ENCODE measurements around the gene CLDND2. TPM values are rescaled to one million over a fixed set of nuclear protein-coding genes. Genes with fewer than 3 reads are reported as not detected.
A peak's percentile ranks its signal among the peaks of the same experiment; 100 is the strongest.

CLDND2 gene
- total RNA-seq, 1 donor: not detected

GRCh38 chr19:51356159-51356801 lies 12.5 kb downstream of the CLDND2 start:
- no peak overlapping the region for H2AFZ ChIP-seq (ENCODE audit: low read length)
- peaks cover 28% of the 10 kb centered on the region for H3K79me2 ChIP-seq (ENCODE audit: insufficient read depth, low read length)
- H3K4me1 ChIP-seq (ENCODE audit: insufficient read depth, low read length): peaks cover 12% of the 10 kb centered on the region
- H3K4me3 ChIP-seq (ENCODE audit: insufficient read depth, low read length): no peak overlapping the region
- no peaks in the 10 kb centered on the region for H3K9me3 ChIP-seq (ENCODE audit: low read depth, low read length)
- H3K27ac ChIP-seq (ENCODE audit: low read depth, low read length): no peak overlapping the region
- peaks cover 15% of the 10 kb centered on the region for H3K36me3 ChIP-seq (ENCODE audit: insufficient read depth, low read length)
- H3K27me3 ChIP-seq (ENCODE audit: insufficient read depth, low read length): no peaks in the 10 kb centered on the region
- peak; percentile 30 for DNase-seq (ENCODE audit: insufficient read length, low spot score, missing footprints)
- peaks cover 14% of the 10 kb centered on the region for H4K20me1 ChIP-seq (ENCODE audit: insufficient read depth, low read length)
- TF ChIP-seq, protein P1, sequence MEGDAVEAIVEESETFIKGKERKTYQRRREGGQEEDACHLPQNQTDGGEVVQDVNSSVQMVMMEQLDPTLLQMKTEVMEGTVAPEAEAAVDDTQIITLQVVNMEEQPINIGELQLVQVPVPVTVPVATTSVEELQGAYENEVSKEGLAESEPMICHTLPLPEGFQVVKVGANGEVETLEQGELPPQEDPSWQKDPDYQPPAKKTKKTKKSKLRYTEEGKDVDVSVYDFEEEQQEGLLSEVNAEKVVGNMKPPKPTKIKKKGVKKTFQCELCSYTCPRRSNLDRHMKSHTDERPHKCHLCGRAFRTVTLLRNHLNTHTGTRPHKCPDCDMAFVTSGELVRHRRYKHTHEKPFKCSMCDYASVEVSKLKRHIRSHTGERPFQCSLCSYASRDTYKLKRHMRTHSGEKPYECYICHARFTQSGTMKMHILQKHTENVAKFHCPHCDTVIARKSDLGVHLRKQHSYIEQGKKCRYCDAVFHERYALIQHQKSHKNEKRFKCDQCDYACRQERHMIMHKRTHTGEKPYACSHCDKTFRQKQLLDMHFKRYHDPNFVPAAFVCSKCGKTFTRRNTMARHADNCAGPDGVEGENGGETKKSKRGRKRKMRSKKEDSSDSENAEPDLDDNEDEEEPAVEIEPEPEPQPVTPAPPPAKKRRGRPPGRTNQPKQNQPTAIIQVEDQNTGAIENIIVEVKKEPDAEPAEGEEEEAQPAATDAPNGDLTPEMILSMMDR (IDR thresholded peaks at IDR 0.05; ENCODE audit: extremely low read depth, low read depth, low read length): no peak
- H3K4me2 ChIP-seq (ENCODE audit: insufficient read depth, low read length): no peak overlapping the region

DNA sequence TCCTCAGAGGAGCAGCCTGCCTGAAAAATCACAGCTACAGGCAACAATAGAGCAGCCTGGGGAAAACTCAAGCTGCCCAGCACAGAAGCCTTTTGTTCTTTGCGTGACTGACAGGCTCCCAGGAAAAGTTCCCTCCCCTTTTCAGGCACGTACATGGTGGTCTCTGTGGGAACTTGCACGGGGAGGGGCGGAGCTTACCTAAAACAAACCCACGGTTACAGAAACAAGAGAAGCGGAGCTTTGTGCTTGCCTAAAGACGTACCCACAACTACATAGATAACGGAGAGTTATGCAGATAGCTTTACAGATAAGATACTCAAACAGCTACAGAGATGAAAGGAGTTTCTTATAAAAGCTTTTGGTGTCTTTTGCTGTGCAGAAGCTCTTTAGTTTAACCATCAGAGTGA lies 14.1 kb downstream of the CLDND2 start:
- DNase-seq (ENCODE audit: insufficient read length, low spot score, missing footprints): no peak
- Histone ChIP-seq H3K27ac (ENCODE audit: low read depth, low read length) (no peak overlapping the region), H3K4me1 (ENCODE audit: insufficient read depth, low read length) (peaks cover 14% of the 10 kb centered on the region), H3K4me2 (ENCODE audit: insufficient read depth, low read length) (no peak overlapping the region), H3K27me3 (ENCODE audit: insufficient read depth, low read length) (no peaks in the 10 kb centered on the region), H4K20me1 (ENCODE audit: insufficient read depth, low read length) (peaks cover 14% of the 10 kb centered on the region), H3K36me3 (ENCODE audit: insufficient read depth, low read length) (peaks cover 20% of the 10 kb centered on the region), H3K9me3 (ENCODE audit: low read depth, low read length) (no peaks in the 10 kb centered on the region), H3K4me3 (ENCODE audit: insufficient read depth, low read length) (no peak overlapping the region), H3K79me2 (ENCODE audit: insufficient read depth, low read length) (peaks cover 22% of the 10 kb centered on the region), H2AFZ (ENCODE audit: low read length) (no peak overlapping the region)
- TF ChIP-seq, protein P1 (IDR thresholded peaks at IDR 0.05; ENCODE audit: extremely low read depth, low read depth, low read length): no peak

GRCh38 chr19:51354103-51354741 lies 14.6 kb downstream of the CLDND2 start:
- H3K4me1 ChIP-seq (ENCODE audit: insufficient read depth, low read length): peaks cover 9% of the 10 kb centered on the region
- H3K4me2 ChIP-seq (ENCODE audit: insufficient read depth, low read length): no peak overlapping the region
- no peaks in the 10 kb centered on the region for H3K27me3 ChIP-seq (ENCODE audit: insufficient read depth, low read length)
- no peak overlapping the region for H3K4me3 ChIP-seq (ENCODE audit: insufficient read depth, low read length)
- H4K20me1 ChIP-seq (ENCODE audit: insufficient read depth, low read length): peaks cover 14% of the 10 kb centered on the region
- H3K27ac ChIP-seq (ENCODE audit: low read depth, low read length): no peak overlapping the region
- TF ChIP-seq, protein P1 (IDR thresholded peaks at IDR 0.05; ENCODE audit: extremely low read depth, low read depth, low read length): no peak
- peaks cover 22% of the 10 kb centered on the region for H3K79me2 ChIP-seq (ENCODE audit: insufficient read depth, low read length)
- peak; percentile 19 for DNase-seq (ENCODE audit: insufficient read length, low spot score, missing footprints)
- H3K9me3 ChIP-seq (ENCODE audit: low read depth, low read length): no peaks in the 10 kb centered on the region
- H3K36me3 ChIP-seq (ENCODE audit: insufficient read depth, low read length): peaks cover 22% of the 10 kb centered on the region
- H2AFZ ChIP-seq (ENCODE audit: low read length): no peak overlapping the region

DNA sequence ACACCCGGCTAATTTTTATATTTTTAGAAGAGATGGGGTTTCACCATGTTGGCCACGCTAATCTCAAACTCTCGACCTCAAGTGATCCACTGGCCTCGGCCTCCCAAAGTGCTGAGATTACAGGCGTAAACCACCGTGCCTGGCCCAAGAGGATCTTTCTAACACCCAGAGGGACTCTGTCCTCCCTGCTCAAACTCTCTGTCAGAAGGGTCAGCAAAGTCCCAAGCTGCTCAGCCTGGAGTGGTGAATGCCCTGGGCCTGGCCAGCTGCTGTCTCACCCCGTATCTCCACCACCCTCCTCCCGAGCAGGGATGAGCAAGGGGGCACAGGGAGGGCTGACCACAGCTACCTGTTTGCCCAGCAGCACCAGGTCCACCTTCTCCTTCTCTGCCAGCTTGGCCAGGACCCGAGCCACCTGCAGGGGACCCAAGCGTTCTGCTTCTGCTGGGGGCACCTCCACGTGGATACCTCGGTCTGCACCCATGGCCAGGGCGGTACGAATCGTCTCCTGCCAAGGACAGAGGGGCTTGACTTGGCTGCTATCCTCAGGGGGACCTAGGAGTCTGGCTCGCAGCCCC lies 15.9 kb downstream of the CLDND2 start:
- Histone ChIP-seq H3K36me3 (ENCODE audit: insufficient read depth, low read length) (peaks cover 29% of the 10 kb centered on the region), H4K20me1 (ENCODE audit: insufficient read depth, low read length) (peaks cover 14% of the 10 kb centered on the region), H3K9me3 (ENCODE audit: low read depth, low read length) (no peaks in the 10 kb centered on the region), H3K27ac (ENCODE audit: low read depth, low read length) (no peak overlapping the region), H3K79me2 (ENCODE audit: insufficient read depth, low read length) (peaks cover 19% of the 10 kb centered on the region), H3K4me3 (ENCODE audit: insufficient read depth, low read length) (no peak overlapping the region), H3K4me2 (ENCODE audit: insufficient read depth, low read length) (no peak overlapping the region), H3K27me3 (ENCODE audit: insufficient read depth, low read length) (no peaks in the 10 kb centered on the region), H2AFZ (ENCODE audit: low read length) (no peak overlapping the region), H3K4me1 (ENCODE audit: insufficient read depth, low read length) (peaks cover 4% of the 10 kb centered on the region)
- peak; percentile 22 for DNase-seq (ENCODE audit: insufficient read length, low spot score, missing footprints)
- TF ChIP-seq, protein P1 (IDR thresholded peaks at IDR 0.05; ENCODE audit: extremely low read depth, low read depth, low read length): no peak

All from osteoblast (primary cell).